ENCODE measurements around the gene RASA2. TPM values are rescaled to one million over a fixed set of nuclear protein-coding genes. Genes with fewer than 3 reads are reported as not detected.

RASA2 gene
- total RNA-seq, 4 donors from 2014 or later = 9.0 to 70.3 (median 21.5) TPM

DNA sequence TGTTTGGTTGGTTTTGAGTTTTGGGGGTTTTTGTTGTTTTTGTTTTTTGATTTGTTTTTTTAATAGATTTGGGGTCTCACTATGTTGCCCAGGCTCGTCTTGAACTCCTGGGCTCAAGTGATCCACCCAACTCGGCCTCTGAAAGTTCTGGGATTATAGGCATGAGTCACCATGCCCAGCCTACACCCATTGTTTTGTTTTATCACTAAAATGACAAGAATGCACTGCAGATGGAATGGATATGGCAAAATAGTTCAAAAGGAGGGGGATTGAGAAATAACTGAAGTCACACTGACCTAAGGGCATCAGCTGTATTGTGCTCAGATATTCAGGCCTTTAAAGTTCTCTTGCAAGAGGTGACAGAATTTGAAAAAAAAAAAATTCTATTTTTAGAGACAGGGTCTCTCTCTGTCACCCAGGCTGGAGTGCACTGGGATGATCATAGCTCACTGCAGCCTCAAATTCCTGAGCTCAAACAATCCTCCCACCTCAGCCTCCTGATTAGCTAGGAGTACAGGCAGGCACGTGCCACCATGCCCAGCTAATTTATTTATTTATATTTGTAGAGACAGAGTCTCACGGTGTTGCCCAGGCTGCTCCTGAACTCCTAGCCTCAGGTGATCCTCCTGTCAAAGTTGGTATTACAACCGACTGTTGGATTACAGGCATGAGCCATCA lies 4.4 kb upstream of the RASA2 start:
- H3K36me3 ChIP-seq = no peaks in the 10 kb centered on the region
- TF ChIP-seq POLR2A (IDR thresholded peaks at IDR 0.05) (no peak), POLR2AphosphoS5 (IDR thresholded peaks at IDR 0.05) (no peak), EP300 (IDR thresholded peaks at IDR 0.05; ENCODE audit: low read depth) (no peak)
- TF ChIP-seq, protein P1, sequence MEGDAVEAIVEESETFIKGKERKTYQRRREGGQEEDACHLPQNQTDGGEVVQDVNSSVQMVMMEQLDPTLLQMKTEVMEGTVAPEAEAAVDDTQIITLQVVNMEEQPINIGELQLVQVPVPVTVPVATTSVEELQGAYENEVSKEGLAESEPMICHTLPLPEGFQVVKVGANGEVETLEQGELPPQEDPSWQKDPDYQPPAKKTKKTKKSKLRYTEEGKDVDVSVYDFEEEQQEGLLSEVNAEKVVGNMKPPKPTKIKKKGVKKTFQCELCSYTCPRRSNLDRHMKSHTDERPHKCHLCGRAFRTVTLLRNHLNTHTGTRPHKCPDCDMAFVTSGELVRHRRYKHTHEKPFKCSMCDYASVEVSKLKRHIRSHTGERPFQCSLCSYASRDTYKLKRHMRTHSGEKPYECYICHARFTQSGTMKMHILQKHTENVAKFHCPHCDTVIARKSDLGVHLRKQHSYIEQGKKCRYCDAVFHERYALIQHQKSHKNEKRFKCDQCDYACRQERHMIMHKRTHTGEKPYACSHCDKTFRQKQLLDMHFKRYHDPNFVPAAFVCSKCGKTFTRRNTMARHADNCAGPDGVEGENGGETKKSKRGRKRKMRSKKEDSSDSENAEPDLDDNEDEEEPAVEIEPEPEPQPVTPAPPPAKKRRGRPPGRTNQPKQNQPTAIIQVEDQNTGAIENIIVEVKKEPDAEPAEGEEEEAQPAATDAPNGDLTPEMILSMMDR (IDR thresholded peaks at IDR 0.05) = no peak
- intact Hi-C loops (cut with DNase I; ENCODE audit: low total_unique reads) (no loop called here), in situ Hi-C loops (cut with MboI; ENCODE audit: low pct_ligation_motif_present in 1 of 4, low pct_unique_long_range_greater_than_20kb in 1 of 4, low sequenced_read_pairs in 3 of 4) (no loop called here)
- H3K27ac ChIP-seq = no peak overlapping the region
- no peaks in the 10 kb centered on the region for H3K27me3 ChIP-seq
- no peak for DNase-seq
- H3K4me3 ChIP-seq = no peak overlapping the region
- peaks cover 0 to 18% (median 14%) of the 10 kb centered on the region in 4 donors for H3K4me1 ChIP-seq
- no peaks in the 10 kb centered on the region for H3K9me3 ChIP-seq
- 83 to 84% methylated on average over 3 to 5 of the region's 5 CpGs for WGBS, 2 donors (ENCODE audit: low coverage in 1 of 2)

- in situ Hi-C loops (cut with MboI; ENCODE audit: low pct_ligation_motif_present in 1 of 4, low pct_unique_long_range_greater_than_20kb in 1 of 4, low sequenced_read_pairs in 3 of 4) (no loop called here), intact Hi-C loops (cut with DNase I; ENCODE audit: low total_unique reads) (no loop called here)
- peaks cover 0 to 36% (median 16%) of the 10 kb centered on the region in 4 donors for H3K4me1 ChIP-seq
- 88 to 98% methylated on average over 6 to 8 of the region's 8 CpGs for WGBS, 2 donors (ENCODE audit: low coverage in 1 of 2)
- H3K27ac ChIP-seq = peak overlapping the region in 2 of 4 donors; percentile 96 to 98
- H3K4me3 ChIP-seq = no peak overlapping the region
- no peaks in the 10 kb centered on the region for H3K27me3 ChIP-seq
- no peaks in the 10 kb centered on the region for H3K36me3 ChIP-seq
- DNase-seq = no peak
- H3K9me3 ChIP-seq = no peaks in the 10 kb centered on the region
- TF ChIP-seq, protein P1 (IDR thresholded peaks at IDR 0.05) = no peak
- TF ChIP-seq POLR2A (IDR thresholded peaks at IDR 0.05) (no peak), POLR2AphosphoS5 (IDR thresholded peaks at IDR 0.05) (no peak), EP300 (IDR thresholded peaks at IDR 0.05; ENCODE audit: low read depth) (no peak)
Measured at GRCh38 chr3:141484701-141485287, 2.0 kb upstream of the RASA2 start.

- intact Hi-C loops (cut with DNase I; ENCODE audit: low total_unique reads) = no loop called here
- Histone ChIP-seq H3K4me3 (peak overlapping the region in 3 of 4 donors; percentile 80 to 94 (median 83)), H3K36me3 (no peaks in the 10 kb centered on the region), H3K27ac (peak overlapping the region; percentile 96 to 99 (median 98)), H3K27me3 (no peaks in the 10 kb centered on the region), H3K9me3 (no peaks in the 10 kb centered on the region), H3K4me1 (peaks cover 0 to 37% (median 16%) of the 10 kb centered on the region in 4 donors)
- no peak for TF ChIP-seq EP300 (IDR thresholded peaks at IDR 0.05; ENCODE audit: low read depth)
- peak in 2 of 3 donors; percentile 51 to 67 for TF ChIP-seq POLR2AphosphoS5 (IDR thresholded peaks at IDR 0.05)
- peak; percentile 47 for TF ChIP-seq POLR2A (IDR thresholded peaks at IDR 0.05)
- TF ChIP-seq, protein P1 (IDR thresholded peaks at IDR 0.05) = no peak
- in situ Hi-C loops (cut with MboI; ENCODE audit: low pct_ligation_motif_present in 1 of 4, low pct_unique_long_range_greater_than_20kb in 1 of 4, low sequenced_read_pairs in 3 of 4) = no loop called here
- no peak for DNase-seq
- WGBS, 2 donors (ENCODE audit: low coverage in 1 of 2) = 30 to 31% methylated on average over 9 to 10 of the region's 10 CpGs
Measured at GRCh38 chr3:141485641-141486495, 959 bp upstream of the RASA2 start.

GRCh38 chr3:141486496-141486745 lies 406 bp upstream of the RASA2 start:
- no peaks in the 10 kb centered on the region for H3K9me3 ChIP-seq
- in situ Hi-C loops (cut with MboI; ENCODE audit: low pct_ligation_motif_present in 1 of 4, low pct_unique_long_range_greater_than_20kb in 1 of 4, low sequenced_read_pairs in 3 of 4) (no loop called here), intact Hi-C loops (cut with DNase I; ENCODE audit: low total_unique reads) (no loop called here)
- peaks cover 0 to 37% (median 16%) of the 10 kb centered on the region in 4 donors for H3K4me1 ChIP-seq
- peak overlapping the region; percentile 30 to 94 (median 82) for H3K4me3 ChIP-seq
- TF ChIP-seq POLR2A (IDR thresholded peaks at IDR 0.05) (no peak), EP300 (IDR thresholded peaks at IDR 0.05; ENCODE audit: low read depth) (no peak), POLR2AphosphoS5 (IDR thresholded peaks at IDR 0.05) (no peak)
- TF ChIP-seq, protein P1 (IDR thresholded peaks at IDR 0.05) = no peak
- H3K36me3 ChIP-seq = no peaks in the 10 kb centered on the region
- peak overlapping the region; percentile 96 to 99 (median 98) for H3K27ac ChIP-seq
- H3K27me3 ChIP-seq = no peaks in the 10 kb centered on the region
- no peak for DNase-seq
- 0 to 4% methylated on average over 2 to 4 of the region's 4 CpGs for WGBS, 2 donors (ENCODE audit: low coverage in 1 of 2)

Data from transverse colon (tissue), 4 donors.